NB4 (cell line): Measurements from ENCODE around the gene EPHA6.

ENCODE experiments used
- DNase-seq: peaks from one replicate; pipeline ENCODE4 v3.0.0; 2010; ENCODE audit warnings: low read depth
- H3K4me3 ChIP-seq: one replicate; pipeline ENCODE4 v1.5.1; 2011; ENCODE audit warnings: mild to moderate bottlenecking, low read depth, low read length, moderate library complexity
- MYC ChIP-seq: IDR thresholded peaks from 2 replicates; pipeline ENCODE4 v1.6.1; 2011; ENCODE audit warnings: low read depth, low read length
- POLR2A ChIP-seq: IDR thresholded peaks from 2 replicates; pipeline ENCODE4 v1.6.1; 2011; ENCODE audit warnings: mild to moderate bottlenecking; ENCODE audit not compliant: insufficient read length; ENCODE audit errors: extremely low read depth
- TF ChIP-seq, protein P1 (sequence below): IDR thresholded peaks from one replicate; pipeline ENCODE4 v1.5.1; 2012; ENCODE audit warnings: low read depth, low read length
- TF ChIP-seq, protein P2 (sequence below): IDR thresholded peaks from 2 replicates; pipeline ENCODE4 v1.6.1; 2011; ENCODE audit warnings: low read depth, low read length

EPHA6 gene

DNA sequence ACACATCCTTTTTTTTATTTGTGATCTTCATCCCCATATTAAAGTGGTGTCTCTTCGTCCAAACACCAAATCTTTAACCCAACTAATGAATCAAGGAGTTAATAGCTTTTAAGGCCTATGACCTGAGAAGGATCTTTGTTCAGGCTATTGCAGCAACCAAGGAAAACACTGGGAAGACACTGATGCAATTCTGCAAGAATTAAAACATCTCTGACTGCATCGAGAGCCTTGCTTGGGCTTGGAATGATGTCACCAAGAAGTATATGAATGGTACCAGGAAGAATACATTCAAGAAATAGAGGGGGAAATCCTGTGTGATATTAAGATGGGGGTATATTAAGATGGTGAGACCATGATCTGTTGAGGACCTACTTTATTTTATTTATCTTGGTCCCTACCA, 736.0 kb downstream of the EPHA6 start:
- TF ChIP-seq, protein P1, sequence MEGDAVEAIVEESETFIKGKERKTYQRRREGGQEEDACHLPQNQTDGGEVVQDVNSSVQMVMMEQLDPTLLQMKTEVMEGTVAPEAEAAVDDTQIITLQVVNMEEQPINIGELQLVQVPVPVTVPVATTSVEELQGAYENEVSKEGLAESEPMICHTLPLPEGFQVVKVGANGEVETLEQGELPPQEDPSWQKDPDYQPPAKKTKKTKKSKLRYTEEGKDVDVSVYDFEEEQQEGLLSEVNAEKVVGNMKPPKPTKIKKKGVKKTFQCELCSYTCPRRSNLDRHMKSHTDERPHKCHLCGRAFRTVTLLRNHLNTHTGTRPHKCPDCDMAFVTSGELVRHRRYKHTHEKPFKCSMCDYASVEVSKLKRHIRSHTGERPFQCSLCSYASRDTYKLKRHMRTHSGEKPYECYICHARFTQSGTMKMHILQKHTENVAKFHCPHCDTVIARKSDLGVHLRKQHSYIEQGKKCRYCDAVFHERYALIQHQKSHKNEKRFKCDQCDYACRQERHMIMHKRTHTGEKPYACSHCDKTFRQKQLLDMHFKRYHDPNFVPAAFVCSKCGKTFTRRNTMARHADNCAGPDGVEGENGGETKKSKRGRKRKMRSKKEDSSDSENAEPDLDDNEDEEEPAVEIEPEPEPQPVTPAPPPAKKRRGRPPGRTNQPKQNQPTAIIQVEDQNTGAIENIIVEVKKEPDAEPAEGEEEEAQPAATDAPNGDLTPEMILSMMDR = no peak
- TF ChIP-seq, protein P2, sequence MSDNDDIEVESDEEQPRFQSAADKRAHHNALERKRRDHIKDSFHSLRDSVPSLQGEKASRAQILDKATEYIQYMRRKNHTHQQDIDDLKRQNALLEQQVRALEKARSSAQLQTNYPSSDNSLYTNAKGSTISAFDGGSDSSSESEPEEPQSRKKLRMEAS = no peak
- no peak for TF ChIP-seq MYC
- TF ChIP-seq POLR2A = no peak
- DNase-seq = no peak
- no peak overlapping the region for H3K4me3 ChIP-seq

DNA sequence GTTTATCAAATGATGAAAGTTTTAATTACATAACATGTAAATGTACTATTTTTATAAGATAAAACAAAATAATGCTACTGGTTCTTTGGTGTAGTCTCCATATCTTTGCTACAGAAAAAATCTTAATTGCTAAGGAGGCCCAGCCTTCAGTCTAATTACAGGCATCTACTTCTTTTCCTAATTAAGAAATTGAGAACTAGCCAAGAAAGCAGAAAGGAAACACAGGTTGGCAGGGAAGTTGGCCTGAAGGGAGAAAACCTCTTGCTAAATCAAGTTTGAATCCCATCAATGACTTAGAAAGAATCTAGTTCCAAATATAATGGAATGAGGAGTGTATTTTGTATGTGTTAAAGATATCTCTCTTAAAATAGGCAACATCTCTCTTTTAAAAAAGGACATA, 737.8 kb downstream of the EPHA6 start:
- TF ChIP-seq, protein P1 = no peak
- TF ChIP-seq MYC (no peak), POLR2A (no peak)
- TF ChIP-seq, protein P2 = no peak
- H3K4me3 ChIP-seq = no peak overlapping the region
- DNase-seq = no peak

DNA sequence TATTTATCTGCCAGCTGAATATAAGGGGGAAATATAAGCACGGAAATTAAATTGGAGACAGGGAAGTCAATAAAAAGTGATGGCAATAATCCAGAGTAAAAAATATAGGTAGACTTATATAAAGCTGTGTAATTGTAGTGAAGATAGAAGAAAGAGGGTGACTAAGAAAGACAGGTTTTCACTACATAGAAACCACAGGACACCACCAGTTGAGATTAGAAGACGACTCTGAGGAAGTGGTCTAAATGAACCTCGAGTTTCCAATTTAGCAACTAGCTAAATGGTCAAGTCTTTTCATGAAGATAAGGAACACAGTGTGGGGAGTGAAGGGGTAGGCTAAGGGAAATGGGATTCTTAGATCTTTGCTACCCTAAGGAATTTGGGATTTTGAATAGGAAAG, 761.3 kb downstream of the EPHA6 start:
- no peak overlapping the region for H3K4me3 ChIP-seq
- no peak for DNase-seq
- no peak for TF ChIP-seq POLR2A
- TF ChIP-seq MYC = no peak
- TF ChIP-seq, protein P1 = no peak
- TF ChIP-seq, protein P2 = no peak

DNA sequence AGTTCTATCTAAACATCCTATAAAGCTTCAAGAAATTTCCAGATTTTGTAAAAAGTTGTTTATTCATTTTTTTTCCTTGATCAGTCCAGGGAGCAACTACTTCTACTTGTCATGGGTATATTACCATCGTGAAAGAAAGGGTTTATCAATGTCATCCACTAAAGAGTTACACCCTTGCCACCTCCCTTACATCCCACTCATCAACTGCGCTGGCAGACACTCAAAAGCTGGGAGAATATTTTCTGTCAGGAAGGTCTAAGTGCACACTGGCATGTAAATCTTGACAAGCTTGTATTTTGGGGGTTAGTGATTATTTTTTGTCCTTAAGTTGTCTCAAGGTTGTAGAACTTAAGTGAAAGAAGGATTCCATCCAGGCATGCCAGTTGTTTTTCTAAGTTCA, 761.8 kb downstream of the EPHA6 start:
- TF ChIP-seq, protein P1 = no peak
- no peak for TF ChIP-seq MYC
- TF ChIP-seq, protein P2 = no peak
- H3K4me3 ChIP-seq = no peak overlapping the region
- no peak for DNase-seq

DNA sequence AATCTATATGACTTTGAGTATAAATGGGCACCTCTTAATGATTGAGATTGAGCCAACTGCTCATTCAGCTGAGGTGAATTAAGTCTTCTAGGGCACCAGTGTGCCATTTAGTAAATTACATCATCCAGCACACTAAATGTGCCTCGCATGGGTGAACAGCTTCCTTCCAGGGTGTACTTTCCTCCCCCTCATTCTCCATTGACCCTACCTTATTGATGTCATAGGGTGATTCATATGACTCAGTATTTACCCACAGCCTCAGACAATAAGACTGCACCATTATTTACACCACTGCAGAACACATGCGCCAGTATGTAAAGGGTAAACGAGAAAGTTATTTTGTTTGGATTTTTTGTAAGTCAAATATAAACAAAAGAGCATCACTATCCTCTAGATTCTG, 765.0 kb downstream of the EPHA6 start:
- no peak for TF ChIP-seq POLR2A
- TF ChIP-seq, protein P1 = no peak
- no peak for TF ChIP-seq MYC
- TF ChIP-seq, protein P2 = no peak
- H3K4me3 ChIP-seq = no peak overlapping the region
- peak; percentile 4 for DNase-seq

DNA sequence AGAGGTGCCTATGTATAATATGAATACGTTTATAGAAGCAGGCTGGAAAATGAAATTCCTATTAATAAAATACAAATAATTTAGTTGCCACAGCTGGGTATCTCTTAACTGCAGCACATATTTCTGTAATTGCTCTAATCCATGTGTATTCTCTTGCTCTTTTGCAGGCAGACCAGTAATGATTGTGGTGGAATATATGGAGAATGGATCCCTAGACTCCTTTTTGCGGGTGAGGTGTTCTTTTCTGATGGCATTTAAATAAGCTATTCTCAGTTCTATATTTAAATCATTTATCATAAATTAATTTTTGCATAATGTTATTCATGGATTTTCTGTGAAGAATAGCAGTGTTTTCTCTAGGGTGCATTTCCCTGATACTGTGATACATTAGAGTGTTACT, 796.2 kb downstream of the EPHA6 start:
- no peak for DNase-seq
- TF ChIP-seq, protein P1 = no peak
- TF ChIP-seq, protein P2 = no peak
- TF ChIP-seq MYC (no peak), POLR2A (no peak)
- H3K4me3 ChIP-seq = no peak overlapping the region
